HG03196 (cell line): ENCODE data around the gene TSSK3.
"Not testable (repeated sequence)": the region's sequence is repeated elsewhere in the genome, so short reads cannot be mapped to it uniquely, and the experiment has no call there.

Experiments
- ATAC-seq: cut with Tn5 transposase; IDR thresholded peaks from one replicate; pipeline ENCODE4 v1.9.1; 2021; ENCODE audit not compliant: unreplicated experiment

Gene TSSK3

GRCh38 chr1:32396524-32396923 is 34.2 kb downstream of the TSSK3 start:
- ATAC-seq = not testable (repeated sequence)

GRCh38 chr1:32398401-32398800 is 36.1 kb downstream of the TSSK3 start:
- ATAC-seq = no peak

- ATAC-seq = no peak
Observed at GRCh38 chr1:32399843-32400242, 37.5 kb downstream of the TSSK3 start.

- no peak for ATAC-seq
Observed at GRCh38 chr1:32400876-32401631, 38.7 kb downstream of the TSSK3 start.

GRCh38 chr1:32404946-32405345 is 42.6 kb downstream of the TSSK3 start:
- no peak for ATAC-seq

- no peak for ATAC-seq
Observed at GRCh38 chr1:32405672-32406467, 43.5 kb downstream of the TSSK3 start.

GRCh38 chr1:32406629-32407111 is 44.3 kb downstream of the TSSK3 start:
- ATAC-seq = no peak

- no peak for ATAC-seq
Observed at GRCh38 chr1:32411261-32411660, 48.9 kb downstream of the TSSK3 start.

GRCh38 chr1:32413507-32414185 is 51.3 kb downstream of the TSSK3 start:
- ATAC-seq = no peak
